Measurements from ENCODE around the gene FGD3. TPM values are rescaled to one million over a fixed set of nuclear protein-coding genes. Genes with fewer than 3 reads are reported as not detected.
A peak's percentile ranks its signal among the peaks of the same experiment; 100 is the strongest.

The FGD3 gene
- total RNA-seq, 6 donors from 2014 or later: 14.0 to 45.1 (median 22.3) TPM

DNA sequence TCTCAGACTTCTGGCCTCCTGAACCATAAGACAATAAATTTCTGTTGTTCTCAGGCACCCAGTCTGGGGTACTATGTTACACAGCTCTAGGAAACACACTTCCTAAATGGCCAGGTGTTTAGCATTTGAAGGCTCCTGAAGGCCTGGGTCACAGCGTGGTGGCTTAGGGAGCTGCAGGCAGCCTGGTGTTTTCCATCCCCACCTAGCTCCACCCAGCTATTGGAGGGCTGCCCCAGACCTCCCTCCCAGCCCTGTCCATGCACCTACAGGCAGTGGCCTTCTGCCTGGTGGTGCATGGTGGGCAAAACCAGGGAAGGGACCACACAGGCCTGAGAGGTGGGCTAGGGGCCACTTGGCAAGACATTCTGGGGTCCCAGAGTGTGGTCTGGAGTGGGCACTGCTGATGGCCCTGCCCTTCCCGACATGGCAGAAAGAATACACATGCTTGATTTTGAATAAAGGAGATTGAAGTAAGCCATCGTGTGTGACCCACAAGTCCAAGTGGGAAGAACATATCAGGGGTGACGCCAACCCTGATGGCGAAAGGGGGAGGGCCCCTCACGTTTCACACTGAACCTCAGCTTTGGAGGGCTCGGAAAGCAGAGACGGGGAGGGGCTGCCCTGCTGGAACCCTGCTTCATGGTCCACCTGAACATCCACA is 109.8 kb downstream of the FGD3 start:
- no peaks in the 10 kb centered on the region for H3K36me3 ChIP-seq
- no peak overlapping the region for H3K4me3 ChIP-seq
- peaks cover 24 to 52% (median 44%) of the 10 kb centered on the region in 4 donors for H3K4me1 ChIP-seq
- TF ChIP-seq POLR2AphosphoS5 (IDR thresholded peaks at IDR 0.05) (no peak), EP300 (IDR thresholded peaks at IDR 0.05) (no peak), POLR2A (IDR thresholded peaks at IDR 0.05) (no peak), CTCF (IDR thresholded peaks at IDR 0.05) (no peak)
- WGBS, 2 donors: 84% methylated on average over 7 to 8 of the region's 8 CpGs
- no peaks in the 10 kb centered on the region for H3K9me3 ChIP-seq
- ATAC-seq (ENCODE audit: low FRiP score in 2 of 2) (no peak), DNase-seq (no peak)
- H3K27ac ChIP-seq: no peak overlapping the region
- no peaks in the 10 kb centered on the region for H3K27me3 ChIP-seq

DNA sequence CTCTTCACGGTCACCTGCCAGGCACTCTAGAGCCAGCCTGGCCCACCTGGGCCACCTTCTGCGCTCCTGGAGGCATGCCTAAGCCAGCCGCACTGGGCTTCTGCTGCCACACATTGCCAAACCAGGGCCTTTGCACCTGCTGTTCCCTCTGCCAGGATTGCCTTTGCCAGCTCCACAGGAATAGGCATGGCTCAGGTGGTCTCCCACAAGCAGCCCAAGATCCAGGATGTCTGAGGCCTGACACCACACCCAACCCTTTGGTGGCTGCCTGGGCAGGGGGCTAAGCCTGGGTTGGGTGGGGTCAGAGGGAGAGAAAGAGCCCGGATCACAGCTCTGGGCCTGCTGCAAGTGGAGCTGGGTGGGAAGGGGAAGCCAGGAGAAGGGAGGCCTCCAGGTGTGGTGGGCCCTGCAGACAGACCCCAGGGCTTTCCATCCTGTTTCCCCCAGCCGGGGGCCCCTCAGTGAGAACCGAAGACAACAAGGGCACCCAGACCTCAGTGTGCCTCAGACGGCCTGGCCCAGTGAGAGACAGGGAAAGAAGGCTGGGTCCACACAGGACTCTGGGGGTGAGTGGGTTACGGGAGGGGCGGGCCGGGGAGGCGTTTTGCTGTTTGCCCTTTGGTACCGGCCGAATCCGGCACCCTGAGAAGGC is 110.5 kb downstream of the FGD3 start:
- Histone ChIP-seq H3K27ac (peak overlapping the region in 3 of 4 donors; percentile 35 to 87 (median 73)), H3K4me1 (peaks cover 23 to 47% (median 39%) of the 10 kb centered on the region in 4 donors)
- DNase-seq: no peak

DNA sequence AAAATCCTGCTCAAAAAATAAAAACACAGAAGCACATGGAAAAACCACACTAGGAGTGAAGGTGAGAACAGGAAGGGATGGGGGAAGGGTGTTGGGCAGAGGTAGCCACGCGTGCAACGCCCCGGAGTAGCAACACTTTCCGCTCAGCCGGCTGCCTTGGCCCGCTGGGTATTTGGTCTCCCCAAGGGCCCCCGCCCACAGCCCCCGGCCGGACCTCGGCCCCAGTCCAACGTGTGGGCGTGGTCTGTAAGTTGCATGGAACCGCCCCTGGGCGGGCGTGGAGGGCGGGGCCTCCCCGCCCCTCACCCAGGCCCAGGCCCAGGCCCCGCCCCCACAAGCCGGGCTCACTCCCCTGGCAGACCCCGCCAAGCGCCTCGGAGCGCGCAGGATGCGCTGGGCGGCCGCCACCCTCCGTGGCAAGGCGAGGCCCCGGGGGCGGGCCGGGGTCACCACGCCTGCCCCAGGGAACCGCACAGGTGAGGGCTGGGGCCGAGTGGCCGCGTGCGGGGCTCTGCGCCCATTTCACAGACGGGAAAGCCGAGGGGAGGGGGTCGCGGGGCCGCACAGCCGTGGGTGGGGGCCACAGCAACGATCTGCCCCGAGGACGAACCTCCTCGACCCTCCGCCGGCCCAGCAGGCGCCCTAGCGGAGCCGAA is 111.2 kb downstream of the FGD3 start, which contains the start of gene SUSD3:
Gene SUSD3, plus strand, starts transcription at position 347 of the 656 bp plus-strand sequence. Its CDS starts 42 bp downstream, at position 389.
- Histone ChIP-seq H3K36me3 (no peaks in the 10 kb centered on the region), H3K27me3 (no peaks in the 10 kb centered on the region), H3K27ac (peak within 1 kb of the TSS; percentile 35 to 87 (median 64)), H3K4me1 (peaks cover 23 to 42% (median 36%) of the 10 kb centered on the region in 4 donors), H3K9me3 (no peaks in the 10 kb centered on the region), H3K4me3 (peak within 1 kb of the TSS; percentile 52 to 66 (median 62))
- peak; percentile 85 to 94 for DNase-seq
- TF ChIP-seq POLR2AphosphoS5 (IDR thresholded peaks at IDR 0.05): no peak
- peak in 1 of 4 donors; percentile 46 for TF ChIP-seq POLR2A (IDR thresholded peaks at IDR 0.05)
- no peak for TF ChIP-seq EP300 (IDR thresholded peaks at IDR 0.05)
- no peak for TF ChIP-seq CTCF (IDR thresholded peaks at IDR 0.05)
- 3 to 5% methylated on average over 4 to 14 of the region's 55 CpGs for whole genome bisulfite sequencing, 2 donors
- peak; percentile 70 to 79 for ATAC-seq (ENCODE audit: low FRiP score in 2 of 2)

More for the DNA sequence above, 110.5 kb downstream of the FGD3 start:
- no peak for ATAC-seq (ENCODE audit: low FRiP score in 2 of 2)
- 48 to 64% methylated on average over 11 to 13 of the region's 14 CpGs for WGBS, 2 donors
- Histone ChIP-seq H3K27me3 (no peaks in the 10 kb centered on the region), H3K9me3 (no peaks in the 10 kb centered on the region), H3K36me3 (no peaks in the 10 kb centered on the region), H3K4me3 (peak overlapping the region in 1 of 4 donors; percentile 64)
- no peak for TF ChIP-seq EP300 (IDR thresholded peaks at IDR 0.05)
- TF ChIP-seq POLR2A (IDR thresholded peaks at IDR 0.05): no peak
- TF ChIP-seq CTCF (IDR thresholded peaks at IDR 0.05): no peak
- TF ChIP-seq POLR2AphosphoS5 (IDR thresholded peaks at IDR 0.05): no peak

DNA sequence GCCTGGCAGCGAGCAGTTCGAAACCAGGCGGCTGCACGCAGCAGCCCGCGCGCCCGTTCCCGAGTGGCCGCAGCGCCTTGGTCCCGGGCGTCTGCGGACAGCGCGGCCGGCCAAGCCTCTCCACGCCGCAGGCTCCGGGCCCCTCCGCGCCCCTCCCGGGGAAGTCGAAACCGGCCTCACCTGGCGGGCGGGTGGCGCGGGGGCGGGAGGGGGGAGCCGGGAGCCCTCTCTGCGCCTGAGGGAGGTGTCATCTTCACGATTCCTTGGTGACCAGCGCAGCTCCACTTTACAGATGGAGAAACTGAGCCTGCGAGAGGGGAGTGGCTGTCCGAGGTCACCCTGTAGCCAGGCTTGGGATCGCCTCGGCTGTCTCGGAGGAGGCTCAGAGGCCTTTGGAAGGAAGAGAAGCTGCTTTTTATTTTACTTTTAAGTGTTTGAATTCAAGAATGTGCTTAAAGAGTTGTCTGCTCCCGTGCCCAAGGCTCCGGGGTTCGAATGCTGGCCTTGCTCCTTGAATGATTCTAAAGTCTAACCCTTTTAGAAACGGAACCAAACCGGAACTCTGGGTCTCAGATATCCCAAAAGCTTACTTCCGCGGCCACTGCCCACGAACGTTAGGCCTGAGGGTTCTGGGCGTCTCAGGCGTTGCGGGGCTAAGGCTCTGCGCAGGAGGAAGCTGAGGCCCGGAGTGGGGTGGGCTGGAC is 111.8 kb downstream of the FGD3 start:
- peak in 1 of 2 donors; percentile 51 for DNase-seq
- 33 to 54% methylated on average over 18 to 29 of the region's 53 CpGs for WGBS, 2 donors

More for the DNA sequence above, 111.8 kb downstream of the FGD3 start:
- peak overlapping the region; percentile 8 to 87 (median 64) for H3K27ac ChIP-seq
- H3K4me1 ChIP-seq: peaks cover 23 to 36% (median 34%) of the 10 kb centered on the region in 4 donors
- peak in 1 of 2 donors; percentile 29 for ATAC-seq (ENCODE audit: low FRiP score in 2 of 2)
- no peaks in the 10 kb centered on the region for H3K36me3 ChIP-seq
- no peaks in the 10 kb centered on the region for H3K27me3 ChIP-seq
- peak overlapping the region; percentile 52 to 66 (median 62) for H3K4me3 ChIP-seq
- H3K9me3 ChIP-seq: no peaks in the 10 kb centered on the region
- TF ChIP-seq CTCF (IDR thresholded peaks at IDR 0.05) (no peak), EP300 (IDR thresholded peaks at IDR 0.05) (no peak), POLR2AphosphoS5 (IDR thresholded peaks at IDR 0.05) (no peak), POLR2A (IDR thresholded peaks at IDR 0.05) (no peak)

All from upper lobe of left lung (tissue), 6 donors.